RWPE2 (cell line): ENCODE data around the gene GNAQ.

Source experiments
- ATAC-seq: fragments of 200-7000 bp; cut with Tn5 transposase; 3 replicates; pipeline ENCODE4 v1.9.1; 2021; ENCODE audit warnings: low read depth
- DNase-seq: peaks from one replicate; pipeline ENCODE4 v3.0.0-alpha.2; 2020; ENCODE audit warnings: low spot score
- H3K27ac ChIP-seq: fragments of 450-650 bp; 2 replicates; pipeline ENCODE4 v1.5.1; 2017; ENCODE audit warnings: mild to moderate bottlenecking; ENCODE audit not compliant: poor library complexity, severe bottlenecking
- H3K27me3 ChIP-seq: fragments of 250-450 bp; sonication (Bioruptor Pico); 2 replicates; pipeline ENCODE4 v1.5.1; 2021; ENCODE audit warnings: mild to moderate bottlenecking, moderate library complexity; ENCODE audit not compliant: insufficient read depth, poor library complexity, severe bottlenecking
- H3K36me3 ChIP-seq: fragments of 250-450 bp; sonication (Bioruptor Pico); 2 replicates; pipeline ENCODE4 v1.5.1; 2020; ENCODE audit warnings: low read depth, mild to moderate bottlenecking, moderate library complexity
- H3K4me1 ChIP-seq: fragments of 250-450 bp; sonication (Bioruptor Pico); 2 replicates; pipeline ENCODE4 v1.5.1; 2021; ENCODE audit warnings: mild to moderate bottlenecking, moderate library complexity; ENCODE audit not compliant: insufficient read depth, poor library complexity, severe bottlenecking
- H3K4me3 ChIP-seq: fragments of 250-450 bp; sonication (Bioruptor Pico); 2 replicates; pipeline ENCODE4 v1.5.1; 2021; ENCODE audit warnings: mild to moderate bottlenecking, moderate library complexity; ENCODE audit not compliant: severe bottlenecking
- H3K9me3 ChIP-seq: fragments of 250-450 bp; sonication (Bioruptor Pico); 2 replicates; pipeline ENCODE4 v1.5.1; 2021; ENCODE audit warnings: mild to moderate bottlenecking, moderate library complexity; ENCODE audit not compliant: severe bottlenecking
- TF ChIP-seq, protein P1 (sequence below): fragments of 450-650 bp; IDR thresholded peaks from one replicate; pipeline ENCODE4 v1.5.1; 2017; ENCODE audit warnings: mild to moderate bottlenecking, moderate library complexity; ENCODE audit not compliant: poor library complexity, severe bottlenecking

GNAQ gene

DNA sequence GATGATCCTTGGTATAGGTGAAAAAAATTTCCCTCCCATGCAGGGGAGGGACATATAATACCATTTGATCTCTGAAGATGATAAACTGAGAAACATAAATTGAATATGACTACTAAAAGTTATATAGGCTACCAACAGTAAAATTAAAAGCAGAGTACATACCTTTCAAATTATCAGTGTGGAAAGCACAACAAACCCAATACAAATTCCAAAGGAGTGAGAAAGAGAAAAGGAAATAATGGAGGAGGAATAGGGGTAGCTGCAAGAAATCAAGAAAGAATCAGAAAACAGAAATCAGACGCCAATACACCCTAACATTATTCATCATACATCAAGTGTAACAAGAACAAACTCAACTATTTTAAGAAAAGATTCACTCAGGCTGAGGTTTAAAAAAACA is 17.7 kb downstream of the GNAQ start:
- Histone ChIP-seq H3K9me3 (no peaks in the 10 kb centered on the region), H3K36me3 (peaks cover 4% of the 10 kb centered on the region; the same call in 1 of the 2 replicates), H3K4me1 (no peaks in the 10 kb centered on the region), H3K27ac (no peak overlapping the region), H3K4me3 (no peak overlapping the region), H3K27me3 (no peaks in the 10 kb centered on the region)
- ATAC-seq = no peak
- TF ChIP-seq, protein P1, sequence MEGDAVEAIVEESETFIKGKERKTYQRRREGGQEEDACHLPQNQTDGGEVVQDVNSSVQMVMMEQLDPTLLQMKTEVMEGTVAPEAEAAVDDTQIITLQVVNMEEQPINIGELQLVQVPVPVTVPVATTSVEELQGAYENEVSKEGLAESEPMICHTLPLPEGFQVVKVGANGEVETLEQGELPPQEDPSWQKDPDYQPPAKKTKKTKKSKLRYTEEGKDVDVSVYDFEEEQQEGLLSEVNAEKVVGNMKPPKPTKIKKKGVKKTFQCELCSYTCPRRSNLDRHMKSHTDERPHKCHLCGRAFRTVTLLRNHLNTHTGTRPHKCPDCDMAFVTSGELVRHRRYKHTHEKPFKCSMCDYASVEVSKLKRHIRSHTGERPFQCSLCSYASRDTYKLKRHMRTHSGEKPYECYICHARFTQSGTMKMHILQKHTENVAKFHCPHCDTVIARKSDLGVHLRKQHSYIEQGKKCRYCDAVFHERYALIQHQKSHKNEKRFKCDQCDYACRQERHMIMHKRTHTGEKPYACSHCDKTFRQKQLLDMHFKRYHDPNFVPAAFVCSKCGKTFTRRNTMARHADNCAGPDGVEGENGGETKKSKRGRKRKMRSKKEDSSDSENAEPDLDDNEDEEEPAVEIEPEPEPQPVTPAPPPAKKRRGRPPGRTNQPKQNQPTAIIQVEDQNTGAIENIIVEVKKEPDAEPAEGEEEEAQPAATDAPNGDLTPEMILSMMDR = no peak
- no peak for DNase-seq

GRCh38 chr9:78011049-78011448 is 20.6 kb downstream of the GNAQ start:
- Histone ChIP-seq H3K27ac (no peak overlapping the region), H3K27me3 (no peaks in the 10 kb centered on the region), H3K36me3 (peaks cover 4% of the 10 kb centered on the region; the same call in 1 of the 2 replicates), H3K4me1 (no peaks in the 10 kb centered on the region), H3K9me3 (no peaks in the 10 kb centered on the region), H3K4me3 (no peak overlapping the region)
- TF ChIP-seq, protein P1 = no peak
- no peak for DNase-seq
- no peak for ATAC-seq

DNA sequence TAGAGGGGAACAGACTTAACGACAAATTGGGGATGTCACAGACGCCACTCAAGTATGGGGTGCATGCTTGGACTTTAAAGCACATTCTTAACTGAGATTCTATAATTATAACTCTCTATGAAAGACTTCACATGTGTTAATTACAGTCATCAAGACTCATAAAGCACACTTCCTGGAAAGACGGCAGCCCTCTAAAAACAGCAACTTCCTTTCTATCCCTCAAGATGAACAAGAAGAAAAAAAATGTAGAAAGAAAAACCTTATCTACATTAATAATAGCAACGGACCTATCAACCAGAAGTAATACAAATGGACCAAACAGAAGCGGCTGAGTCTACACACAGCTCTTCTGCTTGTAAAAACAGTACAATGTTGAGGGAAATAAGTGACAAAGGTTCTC is 21.2 kb downstream of the GNAQ start:
- no peak for DNase-seq
- ATAC-seq = no peak
- TF ChIP-seq, protein P1 = no peak
- H3K27me3 ChIP-seq = no peaks in the 10 kb centered on the region
- no peak overlapping the region for H3K27ac ChIP-seq
- H3K4me3 ChIP-seq = no peak overlapping the region
- no peaks in the 10 kb centered on the region for H3K9me3 ChIP-seq
- peaks cover 4% of the 10 kb centered on the region; the same call in 1 of the 2 replicates for H3K36me3 ChIP-seq
- H3K4me1 ChIP-seq = no peaks in the 10 kb centered on the region

DNA sequence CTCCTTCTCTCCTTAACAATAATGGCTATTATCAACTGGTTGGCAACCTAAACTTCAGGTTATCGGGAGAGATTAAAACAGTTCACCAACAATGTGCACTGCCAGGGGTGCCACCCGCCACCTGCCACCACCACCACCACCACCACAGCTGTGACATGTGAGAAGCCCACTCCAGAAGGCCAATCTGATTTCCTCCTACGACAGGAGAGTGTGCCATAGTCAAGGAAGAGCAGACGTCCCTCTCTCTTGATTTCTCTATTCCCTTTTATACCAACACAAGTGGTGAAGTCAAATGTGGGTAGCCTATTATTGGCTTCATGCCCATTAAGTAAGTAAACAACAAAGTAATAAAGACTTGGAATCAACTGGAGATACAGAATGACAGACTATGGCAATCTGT is 22.4 kb downstream of the GNAQ start:
- no peak overlapping the region for H3K4me3 ChIP-seq
- TF ChIP-seq, protein P1 = no peak
- no peaks in the 10 kb centered on the region; the same call in 1 of the 2 replicates for H3K36me3 ChIP-seq
- ATAC-seq (no peak), DNase-seq (no peak)
- no peaks in the 10 kb centered on the region for H3K9me3 ChIP-seq
- H3K27ac ChIP-seq = no peak overlapping the region
- H3K27me3 ChIP-seq = no peaks in the 10 kb centered on the region
- no peaks in the 10 kb centered on the region for H3K4me1 ChIP-seq

DNA sequence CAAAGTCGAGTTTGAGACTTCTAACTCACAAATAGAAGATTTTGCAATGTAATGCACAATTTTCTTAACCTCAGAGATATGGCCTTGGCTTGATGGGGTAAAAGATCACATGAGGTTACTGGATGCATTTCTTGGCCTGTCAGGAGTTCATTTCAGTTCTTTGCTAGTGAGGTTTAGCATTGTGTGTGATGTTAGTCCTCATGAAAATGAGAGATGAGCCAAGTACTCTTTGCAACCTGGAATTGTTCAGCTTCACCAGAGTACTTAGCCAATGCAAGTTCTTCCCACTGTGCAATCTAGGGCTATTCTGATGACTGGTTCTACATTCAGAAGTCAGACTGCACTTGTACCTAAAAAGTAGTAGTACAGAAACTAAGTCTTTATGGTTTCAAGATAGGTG is 24.9 kb downstream of the GNAQ start:
- H3K9me3 ChIP-seq = no peaks in the 10 kb centered on the region
- DNase-seq (no peak), ATAC-seq (no peak)
- H3K4me1 ChIP-seq = peaks cover 15% of the 10 kb centered on the region
- TF ChIP-seq, protein P1 = no peak
- no peak overlapping the region for H3K4me3 ChIP-seq
- no peaks in the 10 kb centered on the region for H3K27me3 ChIP-seq
- no peak overlapping the region for H3K27ac ChIP-seq
- H3K36me3 ChIP-seq = no peaks in the 10 kb centered on the region; the same call in 1 of the 2 replicates
